Measurements from ENCODE around the gene RETREG1.

GRCh38 chr5:16570121-16570815 is 46.5 kb downstream of the RETREG1 start:
- TF ChIP-seq, protein P1, sequence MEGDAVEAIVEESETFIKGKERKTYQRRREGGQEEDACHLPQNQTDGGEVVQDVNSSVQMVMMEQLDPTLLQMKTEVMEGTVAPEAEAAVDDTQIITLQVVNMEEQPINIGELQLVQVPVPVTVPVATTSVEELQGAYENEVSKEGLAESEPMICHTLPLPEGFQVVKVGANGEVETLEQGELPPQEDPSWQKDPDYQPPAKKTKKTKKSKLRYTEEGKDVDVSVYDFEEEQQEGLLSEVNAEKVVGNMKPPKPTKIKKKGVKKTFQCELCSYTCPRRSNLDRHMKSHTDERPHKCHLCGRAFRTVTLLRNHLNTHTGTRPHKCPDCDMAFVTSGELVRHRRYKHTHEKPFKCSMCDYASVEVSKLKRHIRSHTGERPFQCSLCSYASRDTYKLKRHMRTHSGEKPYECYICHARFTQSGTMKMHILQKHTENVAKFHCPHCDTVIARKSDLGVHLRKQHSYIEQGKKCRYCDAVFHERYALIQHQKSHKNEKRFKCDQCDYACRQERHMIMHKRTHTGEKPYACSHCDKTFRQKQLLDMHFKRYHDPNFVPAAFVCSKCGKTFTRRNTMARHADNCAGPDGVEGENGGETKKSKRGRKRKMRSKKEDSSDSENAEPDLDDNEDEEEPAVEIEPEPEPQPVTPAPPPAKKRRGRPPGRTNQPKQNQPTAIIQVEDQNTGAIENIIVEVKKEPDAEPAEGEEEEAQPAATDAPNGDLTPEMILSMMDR (IDR thresholded peaks at IDR 0.05; ENCODE audit: insufficient read depth, low read length): no peak
- TF ChIP-seq POLR2AphosphoS5 (IDR thresholded peaks at IDR 0.05; ENCODE audit: low read depth): no peak
- no peak for TF ChIP-seq REST (IDR thresholded peaks at IDR 0.05; ENCODE audit: insufficient replicate concordance, low read depth)
- TF ChIP-seq GABPA (IDR thresholded peaks at IDR 0.05; ENCODE audit: low read depth): no peak

All from HL-60 (cell line).